Right lobe of liver (tissue), 6 donors: Measurements from ENCODE around the gene NLN. TPM values are rescaled to one million over a fixed set of nuclear protein-coding genes. Genes with fewer than 3 reads are reported as not detected.

Experiments
- ATAC-seq, 4 donors: fragments of 200-7000 bp; cut with Tn5 transposase; one replicate each; pipeline ENCODE4 v1.9.1; 2020; ENCODE audit warnings: mild to moderate bottlenecking in 4 of 4, moderate library complexity in 4 of 4
- DNase-seq, 3 donors: peaks; one replicate each; pipeline ENCODE4 v3.0.0-alpha.2; 2020
- H3K27ac ChIP-seq, 3 donors: fragments of 200-600 bp; one replicate each; pipeline ENCODE4 v1.8.0; 2022
- H3K27me3 ChIP-seq, 2 donors: fragments of 200-600 bp; one replicate each; pipeline ENCODE4 v1.8.0; 2022
- H3K36me3 ChIP-seq, 4 donors: fragments of 200-600 bp; sonication (generic) in 1 of 4; one replicate each; pipeline versions ENCODE4 v1.5.1 to v1.8.0; 2017 to 2022; ENCODE audit warnings: control low read depth in 1 of 4
- H3K4me1 ChIP-seq, 4 donors: fragments of 200-600 bp; sonication (generic) in 1 of 4; one replicate each; pipeline versions ENCODE4 v1.5.1 to v1.8.0; 2017 to 2022; ENCODE audit warnings: control low read depth in 1 of 4
- H3K4me3 ChIP-seq, 3 donors: fragments of 200-600 bp; one replicate each; pipeline ENCODE4 v1.8.0; 2022
- H3K9me3 ChIP-seq, 4 donors: fragments of 200-600 bp; sonication (generic) in 1 of 4; one replicate each; pipeline versions ENCODE4 v1.5.1 to v1.8.0; 2017 to 2022; ENCODE audit warnings: control low read depth in 1 of 4
- POLR2A ChIP-seq: fragments of 450-650 bp; IDR thresholded peaks from one replicate; pipeline ENCODE4 v1.6.1; 2017; ENCODE audit warnings: antibody characterized with exemption, mild to moderate bottlenecking
- WGBS: methylation state at CpG from one replicate; pipeline ENCODE4 v1.1.6; 2018; ENCODE audit warnings: low coverage, low lambda C conversion rate; ENCODE audit not compliant: insufficient coverage; ENCODE audit errors: missing lambda C conversion rate; 5-methylcytosine and 5-hydroxymethylcytosine counted together
- intact Hi-C, 2 donors: fragments of 100-400 bp; cut with DNase I; formaldehyde crosslinking; loops; one replicate each; pipeline versions ENCODE4 v1.11.2 to v1.14.1; 2022
- total RNA-seq, 6 experiments: library from RNA; depleted of rRNA in 2 of 6; stranded (reverse); fragments of >200 nt in 2 of 6; fragmentation: NEBNext Ultra II Directional in 3 of 6; extraction: Animal tissue kit (Norgen Biotek cat#: 25700) in 3 of 6; gene quantifications; one replicate each; pipeline versions ENCODE4 v1.1.0 to v1.2.4, GENCODE V29; 2016 to 2023
- TF ChIP-seq, protein P1 (sequence below), 4 donors: fragments of 200-600 bp in 3 of 4; fragments of 450-650 bp in 1 of 4; IDR thresholded peaks; one replicate each; pipeline versions ENCODE4 v1.5.1 to v1.8.0; 2016 to 2022; ENCODE audit warnings: antibody characterized with exemption in 4 of 4, mild to moderate bottlenecking in 2 of 4
- donor health status: DM: no; HTN: yes; CAD: no.
- donor health status: DM: no; HTN: no; CAD: no.
- donor health status: DM: no; HTN: no; CAD: no.
- donor health status: DM: no; HTN: yes; CAD: no.
- donor health status: DM: no; HTN: yes; CAD: no.

Gene NLN
- total RNA-seq, 6 experiments from 2014 or later = 28.3 to 68.2 (median 36.7) TPM

DNA sequence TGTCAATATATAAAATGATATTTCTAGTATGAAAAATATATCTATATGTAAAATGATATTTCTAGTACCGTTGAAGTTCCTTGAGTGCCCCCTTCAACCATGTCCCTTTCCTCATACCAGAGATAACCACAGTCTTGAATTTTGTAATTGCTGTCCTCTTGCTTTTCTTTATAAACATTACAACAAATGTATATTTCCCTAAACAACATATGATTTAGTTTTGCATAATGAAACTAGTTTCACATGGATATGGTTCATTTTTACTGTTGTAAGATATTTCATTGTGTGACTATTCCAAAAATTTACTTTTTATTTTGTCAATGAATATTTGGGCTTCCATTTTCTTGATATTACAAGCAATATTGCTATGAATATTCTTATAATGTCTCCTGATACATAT lies 14.0 kb downstream of the NLN start:
- Histone ChIP-seq H3K27ac (no peak overlapping the region), H3K36me3 (no peaks in the 10 kb centered on the region), H3K9me3 (no peaks in the 10 kb centered on the region), H3K4me1 (no peaks in the 10 kb centered on the region), H3K27me3 (no peaks in the 10 kb centered on the region), H3K4me3 (no peak overlapping the region)
- TF ChIP-seq, protein P1, sequence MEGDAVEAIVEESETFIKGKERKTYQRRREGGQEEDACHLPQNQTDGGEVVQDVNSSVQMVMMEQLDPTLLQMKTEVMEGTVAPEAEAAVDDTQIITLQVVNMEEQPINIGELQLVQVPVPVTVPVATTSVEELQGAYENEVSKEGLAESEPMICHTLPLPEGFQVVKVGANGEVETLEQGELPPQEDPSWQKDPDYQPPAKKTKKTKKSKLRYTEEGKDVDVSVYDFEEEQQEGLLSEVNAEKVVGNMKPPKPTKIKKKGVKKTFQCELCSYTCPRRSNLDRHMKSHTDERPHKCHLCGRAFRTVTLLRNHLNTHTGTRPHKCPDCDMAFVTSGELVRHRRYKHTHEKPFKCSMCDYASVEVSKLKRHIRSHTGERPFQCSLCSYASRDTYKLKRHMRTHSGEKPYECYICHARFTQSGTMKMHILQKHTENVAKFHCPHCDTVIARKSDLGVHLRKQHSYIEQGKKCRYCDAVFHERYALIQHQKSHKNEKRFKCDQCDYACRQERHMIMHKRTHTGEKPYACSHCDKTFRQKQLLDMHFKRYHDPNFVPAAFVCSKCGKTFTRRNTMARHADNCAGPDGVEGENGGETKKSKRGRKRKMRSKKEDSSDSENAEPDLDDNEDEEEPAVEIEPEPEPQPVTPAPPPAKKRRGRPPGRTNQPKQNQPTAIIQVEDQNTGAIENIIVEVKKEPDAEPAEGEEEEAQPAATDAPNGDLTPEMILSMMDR (IDR thresholded peaks at IDR 0.05) = no peak
- TF ChIP-seq POLR2A = no peak
- no peak for ATAC-seq
- intact Hi-C loops = no loop called here
- no peak for DNase-seq
- WGBS = 77% methylated on average over 1 of the region's 1 CpG

DNA sequence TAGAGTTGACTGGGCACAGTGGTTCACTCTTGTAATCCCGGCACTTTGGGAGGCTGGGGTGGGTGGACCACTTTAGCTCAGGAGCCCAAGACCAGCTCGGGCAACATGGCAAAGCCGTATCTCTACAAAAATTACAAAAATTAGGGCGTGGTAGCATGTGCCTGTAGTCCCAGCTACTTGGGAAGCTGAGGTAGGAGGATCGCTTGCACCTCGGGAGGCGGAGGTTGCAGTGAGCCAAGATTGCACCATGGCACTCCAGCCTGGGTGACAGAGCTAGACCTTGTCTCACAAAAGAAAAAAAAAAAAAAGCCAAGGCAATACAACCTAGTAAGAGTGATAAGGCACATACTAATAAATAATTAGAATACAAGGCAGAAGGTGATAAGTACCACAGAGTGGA lies 15.8 kb downstream of the NLN start:
- 91% methylated on average over 5 of the region's 7 CpGs for WGBS
- ATAC-seq = no peak
- DNase-seq = no peak
- TF ChIP-seq POLR2A = no peak
- TF ChIP-seq, protein P1 (IDR thresholded peaks at IDR 0.05) = no peak
- Histone ChIP-seq H3K4me1 (peaks cover 0 to 7% (median 0%) of the 10 kb centered on the region in 4 donors), H3K27ac (no peak overlapping the region), H3K4me3 (no peak overlapping the region), H3K36me3 (no peaks in the 10 kb centered on the region), H3K9me3 (no peaks in the 10 kb centered on the region), H3K27me3 (no peaks in the 10 kb centered on the region)
- intact Hi-C loops = no loop called here

DNA sequence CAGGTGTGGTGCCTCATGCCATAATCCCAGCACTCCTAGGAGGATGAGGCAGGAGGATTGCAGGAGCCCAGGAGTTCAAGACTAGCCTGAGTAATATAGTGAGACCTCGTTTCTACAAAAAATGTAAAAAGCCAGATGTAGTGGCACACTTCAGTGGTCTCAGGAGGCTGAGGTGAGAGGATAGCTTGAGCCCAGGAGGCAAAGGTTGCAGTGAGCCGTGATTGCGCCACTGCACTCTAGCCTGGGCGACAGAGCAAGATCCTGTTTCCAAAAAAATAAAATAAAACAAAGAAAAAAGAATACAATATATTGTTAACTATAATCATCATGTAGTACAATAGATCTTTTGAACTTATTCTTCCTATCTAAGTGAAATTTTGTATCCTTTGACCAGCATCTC lies 16.3 kb downstream of the NLN start:
- H3K27ac ChIP-seq = no peak overlapping the region
- TF ChIP-seq, protein P1 (IDR thresholded peaks at IDR 0.05) = no peak
- TF ChIP-seq POLR2A = no peak
- peaks cover 0 to 8% (median 0%) of the 10 kb centered on the region in 4 donors for H3K4me1 ChIP-seq
- intact Hi-C loops = no loop called here
- H3K36me3 ChIP-seq = no peaks in the 10 kb centered on the region
- ATAC-seq (peak in 1 of 4 donors; percentile 44), DNase-seq (no peak)
- no peaks in the 10 kb centered on the region for H3K27me3 ChIP-seq
- no peaks in the 10 kb centered on the region for H3K9me3 ChIP-seq
- 62% methylated on average over 4 of the region's 4 CpGs for WGBS
- no peak overlapping the region for H3K4me3 ChIP-seq

DNA sequence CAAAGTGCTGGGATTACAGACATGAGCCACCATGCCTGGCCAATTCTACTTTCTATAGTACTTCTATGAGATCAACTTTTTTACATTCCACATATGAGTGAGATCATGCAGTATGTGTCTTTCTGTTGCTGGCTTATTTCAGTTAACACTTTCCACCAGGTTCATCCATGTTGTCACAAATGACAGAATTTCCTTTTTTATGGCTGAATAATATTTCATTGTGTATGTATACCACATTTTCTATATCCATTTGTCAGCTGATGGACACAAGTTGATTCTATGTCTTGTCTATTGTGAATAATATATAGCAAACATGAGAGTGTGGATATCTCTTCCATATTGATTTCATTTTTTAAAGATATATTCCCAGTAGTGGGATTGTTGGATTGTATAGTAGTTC lies 17.2 kb downstream of the NLN start:
- peaks cover 0 to 8% (median 0%) of the 10 kb centered on the region in 4 donors for H3K4me1 ChIP-seq
- H3K27me3 ChIP-seq = no peaks in the 10 kb centered on the region
- H3K4me3 ChIP-seq = no peak overlapping the region
- no peaks in the 10 kb centered on the region for H3K36me3 ChIP-seq
- no peak for DNase-seq
- intact Hi-C loops = no loop called here
- H3K27ac ChIP-seq = no peak overlapping the region
- TF ChIP-seq POLR2A = no peak
- TF ChIP-seq, protein P1 (IDR thresholded peaks at IDR 0.05) = no peak
- ATAC-seq = no peak
- no peaks in the 10 kb centered on the region for H3K9me3 ChIP-seq

DNA sequence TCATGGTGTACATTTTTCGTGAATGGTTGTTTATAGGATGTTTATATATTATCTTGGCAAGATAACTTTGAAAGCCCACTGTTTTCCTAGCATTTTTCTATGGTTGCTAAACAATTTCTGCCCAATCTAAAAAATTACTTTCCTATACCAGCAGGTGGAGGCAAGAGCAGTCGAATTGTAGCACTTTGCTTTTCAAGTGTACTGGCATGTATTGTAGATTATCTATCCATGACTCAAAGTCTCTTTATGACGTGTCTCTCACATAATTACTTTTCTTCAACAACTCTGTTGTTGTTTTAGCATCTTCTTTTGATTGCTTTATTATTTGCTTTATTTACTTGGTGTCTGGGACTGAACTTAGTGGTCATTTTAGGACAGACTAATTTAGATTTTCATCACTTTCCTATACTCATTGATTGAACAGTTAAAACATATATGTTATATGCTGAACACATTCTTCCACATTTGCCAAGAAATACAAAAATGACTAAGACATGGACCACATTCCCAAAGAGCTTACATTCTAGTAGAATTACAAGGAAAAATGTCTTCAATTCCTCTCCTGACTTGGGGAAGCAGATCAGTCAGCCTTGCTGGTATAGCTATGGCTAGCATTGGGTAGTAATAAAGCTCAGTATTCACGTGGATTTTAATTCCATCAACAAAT lies 20.7 kb downstream of the NLN start:
- no peaks in the 10 kb centered on the region for H3K27me3 ChIP-seq
- H3K4me3 ChIP-seq = no peak overlapping the region
- no peaks in the 10 kb centered on the region for H3K36me3 ChIP-seq
- no peak overlapping the region for H3K27ac ChIP-seq
- peaks cover 0 to 11% (median 0%) of the 10 kb centered on the region in 4 donors for H3K4me1 ChIP-seq
- no peak for DNase-seq
- 16% methylated on average over 4 of the region's 4 CpGs for WGBS
- peak; percentile 74 to 91 (median 85) for ATAC-seq
- no peaks in the 10 kb centered on the region for H3K9me3 ChIP-seq
- intact Hi-C loops = no loop called here
- TF ChIP-seq, protein P1 (IDR thresholded peaks at IDR 0.05) = peak; percentile 57 to 63 (median 58)
- TF ChIP-seq POLR2A = no peak
